C1 segment of cervical spinal cord (tissue), 14 donors: Measurements from ENCODE around the gene C11orf68.
"Not testable (repeated sequence)": the region's sequence is repeated elsewhere in the genome, so short reads cannot be mapped to it uniquely, and the experiment has no call there.

Experiments
- DNase-seq, 14 donors: peaks; one replicate each; lab custom pipeline; 2025; lab: John Stamatoyannopoulos, UW

C11orf68 gene

DNA sequence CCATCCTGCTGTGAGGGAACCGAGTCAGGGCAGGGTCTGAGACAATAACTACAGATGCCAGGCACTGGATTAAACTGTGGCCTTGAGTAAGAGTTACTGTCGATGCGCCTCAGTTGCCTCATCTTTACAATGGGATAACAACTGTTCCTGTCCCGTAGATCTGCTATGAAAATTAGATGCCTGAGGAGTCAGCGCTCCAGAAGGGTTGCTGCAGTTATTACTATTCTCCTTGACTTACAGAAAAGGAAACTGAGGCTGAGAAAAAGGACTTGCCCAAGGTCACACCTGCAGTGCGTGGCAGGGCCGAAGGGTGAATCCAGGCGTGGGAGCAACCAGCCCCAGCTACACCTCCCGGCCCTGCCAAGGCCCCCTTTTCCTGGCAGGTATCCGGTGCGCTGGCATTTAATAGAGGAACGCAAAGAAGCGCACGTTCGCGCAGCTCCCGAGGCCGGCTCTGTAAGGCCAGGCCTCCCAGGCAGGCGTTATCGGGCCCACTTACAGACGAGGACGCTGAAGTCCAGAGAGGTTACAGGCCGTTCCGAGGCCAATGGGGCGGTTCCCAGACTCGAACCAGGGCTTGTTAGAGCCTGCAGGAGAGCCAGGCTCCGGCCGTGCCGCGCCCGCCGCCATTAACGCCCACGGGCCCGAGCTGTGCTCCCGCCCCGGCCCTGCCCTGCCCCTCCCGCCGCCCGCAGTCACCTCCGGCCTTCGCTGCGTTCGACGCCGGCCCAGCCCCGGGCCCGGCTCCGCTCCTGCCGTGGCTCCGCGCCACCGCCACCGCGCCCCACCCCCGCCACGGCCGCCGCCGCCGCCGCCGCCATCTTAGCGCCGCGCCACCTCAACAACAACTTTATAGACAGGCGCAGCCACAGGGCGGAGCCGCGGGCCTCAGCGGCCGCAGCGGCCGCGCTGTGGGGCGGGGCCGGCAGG lies at the start of gene C11orf68:
C11orf68 (minus strand) TSS at position 852 of the 930 bp plus-strand sequence; CDS start at position 821, 31 bp downstream.
- peak in 1 of 14 donors; percentile 50 for DNase-seq

DNA sequence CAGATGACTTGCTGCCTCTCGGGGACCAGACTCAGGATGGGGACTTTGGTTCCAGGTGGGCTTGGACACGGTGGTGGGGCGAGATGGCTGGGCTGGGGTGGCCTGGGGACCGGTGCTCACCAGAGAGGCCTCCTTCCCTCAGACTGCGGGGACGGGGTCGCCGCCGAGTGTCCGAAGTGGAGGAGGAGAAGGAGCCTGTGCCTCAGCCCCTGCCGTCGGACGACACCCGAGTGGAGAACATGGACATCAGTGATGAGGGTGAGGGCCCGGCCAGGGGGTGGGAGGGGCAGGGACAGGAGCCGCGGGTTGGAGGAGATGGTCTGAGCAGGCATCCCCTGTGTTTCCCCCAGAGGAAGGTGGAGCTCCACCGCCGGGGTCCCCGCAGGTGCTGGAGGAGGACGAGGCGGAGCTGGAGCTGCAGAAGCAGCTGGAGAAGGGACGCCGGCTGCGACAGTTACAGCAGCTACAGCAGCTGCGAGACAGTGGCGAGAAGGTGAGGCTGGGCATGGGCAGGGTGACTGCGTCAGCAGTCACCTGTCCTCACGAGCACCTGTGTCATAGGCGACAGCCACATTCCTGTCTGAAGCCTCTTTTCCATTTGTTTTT lies 48.6 kb upstream of the C11orf68 start:
- DNase-seq = no peak

DNA sequence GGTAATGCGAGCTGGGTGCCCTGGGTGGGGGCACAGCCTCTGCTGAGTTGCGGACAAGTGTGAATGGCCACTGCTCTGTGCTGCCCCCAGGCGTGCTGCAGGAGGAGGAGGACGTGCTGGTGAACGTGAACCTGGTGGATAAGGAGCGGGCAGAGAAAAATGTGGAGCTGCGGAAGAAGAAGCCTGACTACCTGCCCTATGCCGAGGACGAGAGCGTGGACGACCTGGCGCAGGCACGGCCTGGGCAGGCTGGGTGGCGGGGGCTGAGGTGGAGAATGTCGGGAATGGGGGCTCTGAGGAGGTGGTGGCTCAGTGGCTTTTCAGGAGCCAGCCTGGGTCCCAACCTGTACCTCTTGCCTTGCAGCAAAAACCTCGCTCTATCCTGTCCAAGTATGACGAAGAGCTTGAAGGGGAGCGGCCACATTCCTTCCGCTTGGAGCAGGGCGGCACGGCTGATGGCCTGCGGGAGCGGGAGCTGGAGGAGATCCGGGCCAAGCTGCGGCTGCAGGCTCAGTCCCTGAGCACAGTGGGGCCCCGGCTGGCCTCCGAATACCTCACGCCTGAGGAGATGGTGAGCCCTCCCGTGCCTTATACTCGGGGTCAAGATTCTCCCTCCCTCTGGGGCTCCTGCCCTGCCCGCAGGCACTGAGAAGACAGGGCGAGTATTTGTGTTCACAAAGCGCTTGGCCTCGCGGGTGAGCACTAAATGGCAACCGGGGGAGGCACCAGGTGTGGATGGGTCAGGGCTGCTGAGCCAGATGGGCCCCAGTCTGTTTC lies 47.3 kb upstream of the C11orf68 start:
- DNase-seq = no peak

DNA sequence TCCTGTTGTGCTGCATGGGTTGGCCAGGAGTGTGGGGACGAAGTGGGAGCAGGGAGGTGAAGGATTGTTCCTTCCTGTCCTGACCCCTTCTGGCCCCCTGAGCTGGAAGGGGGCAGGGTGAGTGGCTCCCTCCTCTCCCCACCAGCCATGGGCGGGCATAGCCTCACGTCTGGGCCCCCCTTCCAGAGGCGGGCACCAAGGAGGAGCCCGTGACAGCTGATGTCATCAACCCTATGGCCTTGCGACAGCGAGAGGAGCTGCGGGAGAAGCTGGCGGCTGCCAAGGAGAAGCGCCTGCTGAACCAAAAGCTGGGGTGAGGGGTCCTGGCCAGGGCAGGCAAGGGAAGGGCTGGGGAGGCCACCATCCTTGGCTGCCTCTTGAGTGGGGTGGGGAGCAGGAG lies 46.0 kb upstream of the C11orf68 start:
- DNase-seq = no peak

DNA sequence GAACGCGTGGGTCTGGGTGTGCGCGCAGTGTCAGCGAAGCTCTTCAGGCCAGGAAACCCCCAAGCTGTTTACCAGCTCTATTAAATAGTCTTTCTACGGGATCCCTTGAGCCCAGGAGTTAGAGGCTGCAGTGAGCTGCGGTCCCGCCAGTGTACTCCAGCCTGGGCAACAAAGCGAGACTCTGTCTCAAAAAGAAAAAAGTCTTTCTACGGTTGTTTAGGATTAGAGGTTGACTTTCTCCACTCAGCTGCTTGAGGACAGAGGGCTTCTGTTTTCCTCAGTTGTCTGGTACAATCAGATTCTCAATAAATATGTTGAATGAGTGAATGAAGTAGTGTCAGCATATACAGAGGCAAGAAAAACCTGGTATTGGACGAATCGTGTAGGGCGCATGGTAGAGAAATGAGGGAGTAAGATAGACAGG lies 43.3 kb upstream of the C11orf68 start:
- DNase-seq = no peak

DNA sequence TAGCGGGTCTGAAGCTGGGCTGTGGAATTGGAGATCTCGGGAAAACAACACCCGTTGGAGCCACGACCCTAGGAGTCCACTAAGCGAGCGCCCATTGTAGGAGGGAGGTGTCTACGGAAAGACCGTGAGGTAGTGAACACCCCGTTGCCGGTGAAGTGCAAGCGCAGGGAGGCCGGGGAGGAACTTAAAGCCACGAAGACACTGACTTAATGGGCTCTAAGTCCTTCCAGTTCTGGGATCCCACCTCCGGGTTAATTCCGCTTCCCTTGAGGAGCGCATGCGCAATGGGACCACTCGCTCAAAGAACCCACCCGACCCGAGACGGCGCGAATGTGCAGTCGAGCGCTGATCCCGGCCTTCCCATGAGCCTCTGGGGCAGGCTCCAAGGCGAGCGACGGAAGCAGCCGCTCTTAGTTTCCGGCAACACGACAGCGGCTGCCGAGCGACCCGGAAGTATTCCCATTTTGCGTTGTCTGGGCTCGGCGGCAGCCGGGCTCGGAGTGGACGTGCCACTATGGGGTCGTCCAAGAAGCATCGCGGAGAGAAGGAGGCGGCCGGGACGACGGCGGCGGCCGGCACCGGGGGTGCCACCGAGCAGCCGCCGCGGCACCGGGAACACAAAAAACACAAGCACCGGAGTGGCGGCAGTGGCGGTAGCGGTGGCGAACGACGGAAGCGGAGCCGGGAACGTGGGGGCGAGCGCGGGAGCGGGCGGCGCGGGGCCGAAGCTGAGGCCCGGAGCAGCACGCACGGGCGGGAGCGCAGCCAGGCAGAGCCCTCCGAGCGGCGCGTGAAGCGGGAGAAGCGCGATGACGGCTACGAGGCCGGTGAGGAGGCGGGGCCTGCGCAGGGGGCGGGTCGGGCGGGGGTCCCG lies 42.6 kb upstream of the C11orf68 start, which contains the start of gene SART1:
SART1 (plus strand) TSS at position 468 of the 874 bp plus-strand sequence; CDS start at position 515, 47 bp downstream.
- peak; percentile 85 to 98 (median 96) for DNase-seq

DNA sequence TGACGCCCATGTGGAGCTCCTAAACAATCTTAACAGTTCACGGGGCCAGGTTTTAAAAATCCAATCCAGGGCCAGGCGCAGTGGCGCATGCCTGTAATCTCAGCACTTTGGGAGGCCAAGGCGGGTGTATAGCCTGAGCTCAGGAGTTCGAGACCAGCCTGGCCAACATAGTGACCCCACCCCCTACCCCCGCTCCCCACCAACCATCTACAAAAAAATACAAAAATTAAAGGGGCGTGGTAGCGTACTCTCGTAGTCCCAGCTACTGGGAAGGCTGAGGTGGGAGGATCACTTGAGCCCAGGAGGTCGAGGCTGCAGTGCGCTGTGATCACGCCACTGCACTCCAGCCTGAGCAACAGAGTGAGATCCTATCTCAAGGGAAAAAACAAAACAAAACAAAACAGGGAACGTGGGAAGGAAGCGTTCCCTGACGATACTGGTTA lies 42.0 kb upstream of the C11orf68 start:
- no peak for DNase-seq

DNA sequence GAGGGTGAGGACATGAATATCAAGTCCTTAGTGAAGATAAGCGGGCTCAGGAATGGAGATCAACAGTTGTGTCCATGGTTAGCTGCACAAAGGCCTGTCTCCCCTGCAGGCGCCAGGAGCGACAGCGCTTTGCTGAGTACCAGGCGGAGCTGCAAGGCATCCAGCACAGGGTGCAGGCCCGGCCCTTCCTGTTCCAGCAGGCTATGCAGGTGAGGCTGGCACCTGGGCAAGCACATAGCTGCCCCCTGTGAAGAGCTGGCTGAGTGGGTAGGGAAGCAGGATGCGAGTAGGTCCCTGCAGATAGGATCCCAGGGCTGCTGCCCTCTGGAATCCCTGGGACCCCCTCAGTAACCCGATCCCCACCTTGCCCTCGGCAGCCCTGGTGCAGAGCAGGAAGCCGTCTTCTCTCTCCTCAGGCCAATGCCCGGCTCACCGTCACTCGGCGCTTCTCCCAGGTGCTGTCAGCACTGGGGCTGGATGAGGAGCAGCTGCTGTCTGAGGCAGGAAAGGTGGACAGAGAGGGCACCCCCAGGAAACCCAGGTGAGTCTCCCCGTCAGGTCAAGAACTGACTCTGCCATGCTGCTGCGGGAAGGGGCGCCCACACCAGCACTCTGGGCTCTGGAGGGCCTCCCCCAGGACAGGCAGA lies 40.0 kb upstream of the C11orf68 start:
- no peak for DNase-seq

DNA sequence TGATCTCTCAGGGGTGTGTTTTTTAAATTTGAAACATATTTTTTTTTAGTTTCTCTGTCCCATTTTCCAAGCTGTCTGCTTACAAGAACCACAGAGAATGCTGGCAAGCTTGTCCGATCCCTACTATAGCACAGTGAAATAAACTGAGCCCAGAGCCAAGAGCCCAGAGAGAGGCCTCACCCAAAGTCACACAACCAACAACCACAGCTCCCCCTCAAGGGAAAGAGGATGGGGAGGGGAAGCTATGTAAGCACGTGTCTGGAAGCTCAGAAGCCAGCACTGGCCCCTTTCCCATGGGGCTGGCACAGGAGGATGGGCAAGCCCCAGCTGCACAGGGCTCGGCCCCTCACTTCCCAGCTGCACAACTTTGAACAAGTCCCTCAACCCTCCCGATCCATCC lies 39.4 kb upstream of the C11orf68 start:
- no peak for DNase-seq

DNA sequence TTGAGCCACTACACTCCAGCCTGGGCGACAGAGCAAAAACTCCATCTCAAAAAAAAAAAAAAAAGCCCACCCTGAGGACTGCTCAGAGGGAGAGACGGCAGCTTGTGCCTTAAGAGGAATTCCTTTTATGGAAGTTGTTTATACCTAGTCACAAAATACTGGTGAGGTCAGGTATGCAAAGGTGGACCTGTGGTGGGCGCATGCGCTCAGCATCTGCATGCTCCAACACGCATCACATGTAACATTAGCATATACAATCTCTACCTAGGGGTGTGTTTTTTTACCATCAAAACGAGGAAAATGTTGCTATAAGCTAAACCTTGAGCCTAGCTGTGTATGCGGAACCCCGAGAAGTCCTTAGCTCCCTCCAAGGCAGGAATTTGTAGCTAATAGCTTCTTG lies 35.9 kb upstream of the C11orf68 start:
- no peak for DNase-seq

DNA sequence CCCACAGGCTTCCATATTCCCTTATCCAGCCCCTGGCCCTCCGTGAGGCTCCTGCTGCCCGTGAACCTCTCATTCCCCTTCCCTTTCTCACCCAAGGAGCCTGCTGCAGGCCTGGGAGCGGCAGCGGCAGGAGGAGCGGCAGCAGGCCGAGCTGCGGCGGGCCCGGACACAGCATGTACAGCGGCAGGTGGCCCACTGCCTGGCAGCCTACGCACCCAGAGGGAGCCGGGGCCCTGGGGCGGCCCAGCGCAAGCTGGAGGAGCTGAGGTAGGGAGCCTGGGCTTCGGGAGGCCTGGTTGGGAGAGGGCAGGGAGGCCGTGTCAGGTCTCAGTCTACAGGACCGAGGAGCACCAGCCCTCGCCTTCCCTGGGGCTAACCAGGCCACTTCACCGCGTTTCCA lies 34.6 kb upstream of the C11orf68 start:
- no peak for DNase-seq

DNA sequence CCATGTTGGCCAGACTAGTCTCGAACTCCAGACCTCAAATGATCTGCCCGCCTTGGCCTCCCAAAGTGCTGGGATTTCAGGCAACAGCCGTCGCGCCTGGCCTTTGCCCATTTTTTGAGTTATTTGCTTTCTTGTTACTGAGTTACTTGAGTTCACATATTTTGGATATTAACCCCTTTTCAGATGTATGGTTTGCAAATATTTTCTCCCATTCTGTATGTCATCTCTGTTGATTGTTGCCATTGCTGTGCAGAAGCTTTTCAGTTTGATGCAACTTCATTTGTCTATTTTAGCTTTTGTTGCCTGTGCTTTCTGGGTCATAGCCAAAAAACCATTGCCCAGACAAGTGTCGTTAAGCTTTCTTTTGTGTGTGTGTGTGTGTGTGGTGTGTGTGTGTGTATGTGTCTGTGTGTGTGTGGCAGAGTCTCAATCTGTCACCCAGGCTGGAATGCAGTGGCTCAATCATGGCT lies 33.2 kb upstream of the C11orf68 start:
- no peak for DNase-seq

DNA sequence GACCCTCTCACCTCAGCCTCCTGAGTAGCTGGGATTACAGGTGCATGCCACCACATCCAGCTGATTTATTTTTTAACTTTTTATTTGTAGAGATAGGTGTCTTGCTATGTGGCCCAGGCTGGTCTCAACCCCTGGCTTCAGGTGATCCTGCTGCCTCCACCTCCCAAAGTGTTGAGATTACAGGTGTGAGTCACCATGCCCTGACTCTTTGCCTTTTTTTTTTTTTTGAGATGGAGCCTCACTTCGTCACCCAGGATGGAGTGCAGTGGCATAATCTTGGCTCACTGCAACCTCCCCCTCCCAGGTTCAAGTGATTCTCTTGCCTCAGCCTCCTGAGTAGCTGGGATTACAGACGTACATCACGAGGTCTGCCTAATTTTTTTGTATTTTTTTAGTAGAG lies 32.8 kb upstream of the C11orf68 start:
- DNase-seq = not testable (repeated sequence)

DNA sequence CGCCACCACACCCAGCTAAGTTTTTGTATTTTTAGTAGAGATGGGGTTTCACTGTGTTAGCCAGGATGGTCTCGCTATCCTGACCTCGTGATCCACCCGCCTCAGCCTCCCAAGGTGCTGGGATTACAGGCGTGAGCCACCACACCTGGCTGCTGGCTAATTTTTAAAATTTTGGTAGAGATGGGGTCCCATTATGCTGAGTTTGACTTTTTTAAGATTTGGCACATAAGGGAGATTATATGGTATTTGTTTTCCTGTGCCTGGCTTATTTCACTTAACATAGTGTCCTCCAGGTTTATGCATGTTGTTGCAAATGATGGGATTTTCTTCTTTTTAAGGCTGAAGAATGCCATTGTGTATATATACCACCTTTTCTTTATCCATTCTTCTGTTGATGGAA lies 31.8 kb upstream of the C11orf68 start:
- not testable (repeated sequence) for DNase-seq

DNA sequence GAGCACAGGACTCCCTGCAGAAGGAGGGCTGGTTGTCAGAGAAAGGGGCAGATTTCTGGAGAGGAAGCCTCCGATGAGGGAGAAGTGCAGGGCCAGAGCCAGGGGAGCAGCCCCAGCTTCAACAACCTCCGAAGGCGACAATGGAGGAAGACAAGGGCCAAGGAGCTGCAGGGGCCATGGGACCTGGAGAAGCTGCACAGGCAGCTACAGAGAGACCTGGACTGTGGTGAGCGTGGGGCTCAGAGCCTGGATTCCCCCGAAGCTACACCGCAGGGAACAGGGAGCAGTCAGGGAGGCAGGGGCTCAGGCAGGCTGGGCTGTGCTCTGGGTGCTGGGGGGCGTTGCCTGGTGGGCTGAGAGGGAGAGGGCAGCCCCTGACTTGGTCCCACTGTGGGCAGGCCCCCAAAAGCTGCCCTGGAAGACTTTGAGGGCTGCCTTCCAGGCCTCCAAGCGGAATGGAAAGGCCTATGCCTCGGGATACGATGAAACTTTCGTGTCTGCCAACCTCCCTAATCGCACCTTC lies 28.8 kb upstream of the C11orf68 start:
- DNase-seq = no peak

DNA sequence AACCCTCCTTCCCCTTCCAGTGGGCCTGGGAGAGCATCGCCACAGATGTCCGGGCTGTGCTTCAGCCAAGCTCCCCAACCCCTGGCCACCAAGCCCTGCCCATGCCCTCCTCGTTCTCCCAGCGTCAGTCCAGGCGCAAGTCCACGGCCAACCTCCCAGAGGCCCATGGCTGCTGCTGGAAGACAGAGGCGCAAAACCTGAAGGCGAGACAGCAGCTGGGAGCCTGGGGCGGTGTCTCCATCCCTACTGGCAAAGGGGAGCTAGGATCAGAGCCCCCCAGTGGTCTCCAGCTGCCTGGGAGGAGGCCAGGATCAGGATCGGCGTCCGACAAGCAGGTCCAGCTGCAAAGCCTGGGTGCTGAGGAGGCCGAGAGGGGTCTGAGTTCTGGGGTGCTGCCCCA lies 28.3 kb upstream of the C11orf68 start:
- no peak for DNase-seq

DNA sequence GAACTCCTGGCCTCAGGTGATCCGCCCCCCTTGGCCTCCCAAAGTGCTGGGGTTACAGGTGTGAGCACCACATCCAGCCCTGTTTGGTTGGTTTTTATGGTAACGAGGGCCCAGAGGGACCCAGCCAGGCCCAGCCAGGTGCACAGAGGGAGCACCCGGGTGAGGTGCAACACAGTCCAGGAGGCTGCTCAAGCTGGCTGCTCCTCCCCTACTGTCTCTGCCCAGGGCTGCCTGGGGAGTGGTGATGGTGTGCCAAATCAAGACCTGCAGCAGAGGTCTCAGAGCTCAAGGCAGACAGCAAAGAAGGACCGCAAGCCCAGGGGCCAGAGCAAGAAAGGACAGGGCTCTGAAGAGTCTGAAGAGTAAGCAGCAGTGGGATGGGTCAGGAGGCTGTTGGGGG lies 27.8 kb upstream of the C11orf68 start:
- DNase-seq = no peak

DNA sequence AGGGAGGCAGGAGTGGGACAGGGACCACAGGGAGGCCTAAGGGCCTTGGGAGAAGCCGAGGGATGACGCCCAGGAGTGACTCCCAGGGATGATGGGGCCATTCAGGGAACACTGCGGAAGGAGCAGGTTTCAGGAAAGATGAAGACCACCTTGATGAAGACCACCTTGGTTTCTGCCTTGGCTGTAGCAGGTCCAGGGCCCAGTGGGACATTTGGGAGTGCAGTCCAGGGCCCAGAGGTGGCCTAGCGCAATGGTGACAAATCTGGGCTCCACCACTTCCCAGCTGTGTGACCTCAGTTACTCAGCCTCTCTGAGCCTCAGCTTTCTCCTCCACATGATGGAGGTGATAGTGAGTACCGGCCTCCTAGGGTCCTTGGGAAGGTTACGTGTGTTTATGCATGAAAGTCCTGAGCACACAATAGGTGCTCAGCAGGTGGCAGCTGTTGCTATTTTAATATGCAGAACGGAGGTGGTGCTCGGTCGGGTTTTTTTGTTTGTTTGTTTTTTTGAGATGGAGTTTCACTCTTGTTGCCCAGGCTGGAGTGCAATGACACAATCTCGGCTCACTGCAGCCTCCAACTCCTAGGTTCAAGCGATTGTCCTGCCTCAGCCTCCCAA lies 27.2 kb upstream of the C11orf68 start:
- DNase-seq = no peak

DNA sequence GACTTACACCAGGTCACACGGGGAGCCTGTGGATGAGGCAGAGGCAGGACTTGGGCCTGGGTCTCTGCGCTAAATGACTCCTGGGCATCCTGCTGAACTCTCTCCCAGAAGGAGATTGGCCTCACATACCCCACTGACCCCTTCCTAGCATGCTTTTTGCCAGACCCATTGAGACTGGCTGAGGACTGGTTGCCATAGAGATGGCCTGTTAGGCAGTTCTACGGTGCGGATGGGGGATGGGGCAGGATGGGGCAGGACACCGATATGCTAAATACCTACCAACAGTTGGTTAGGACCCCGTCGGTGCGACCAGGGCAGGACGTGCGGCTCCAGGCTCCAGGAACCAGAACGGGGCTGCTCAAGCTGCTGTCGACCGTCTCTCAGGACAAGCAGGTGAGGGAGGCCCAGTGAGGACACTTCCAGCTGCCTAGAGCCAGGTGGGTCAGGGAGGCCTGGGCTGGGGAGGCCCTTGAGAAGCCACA lies 26.6 kb upstream of the C11orf68 start, which contains the start of gene TSGA10IP:
TSGA10IP (plus strand) TSS at position 51 of the 482 bp plus-strand sequence; CDS start at position 247, 196 bp downstream.
- no peak for DNase-seq
